GM12865 (cell line): Measurements from ENCODE around the gene SH3TC2.

Source experiments
- DNase-seq: peaks from one replicate; pipeline ENCODE4 v3.0.0; 2010; ENCODE audit warnings: low read depth
- H3K4me3 ChIP-seq: 2 replicates; pipeline ENCODE4 v1.5.1; 2011; ENCODE audit warnings: mild to moderate bottlenecking, low read depth, low read length, control low read depth
- TF ChIP-seq, protein P1 (sequence below): IDR thresholded peaks from 2 replicates; pipeline ENCODE4 v1.5.1; 2011; ENCODE audit warnings: low read length, control low read depth, low read depth, inconsistent platforms; ENCODE audit not compliant: insufficient read depth; ENCODE audit errors: missing control alignments

Gene SH3TC2

GRCh38 chr5:149073213-149073612 is 10.4 kb upstream of the SH3TC2 start:
- TF ChIP-seq, protein P1, sequence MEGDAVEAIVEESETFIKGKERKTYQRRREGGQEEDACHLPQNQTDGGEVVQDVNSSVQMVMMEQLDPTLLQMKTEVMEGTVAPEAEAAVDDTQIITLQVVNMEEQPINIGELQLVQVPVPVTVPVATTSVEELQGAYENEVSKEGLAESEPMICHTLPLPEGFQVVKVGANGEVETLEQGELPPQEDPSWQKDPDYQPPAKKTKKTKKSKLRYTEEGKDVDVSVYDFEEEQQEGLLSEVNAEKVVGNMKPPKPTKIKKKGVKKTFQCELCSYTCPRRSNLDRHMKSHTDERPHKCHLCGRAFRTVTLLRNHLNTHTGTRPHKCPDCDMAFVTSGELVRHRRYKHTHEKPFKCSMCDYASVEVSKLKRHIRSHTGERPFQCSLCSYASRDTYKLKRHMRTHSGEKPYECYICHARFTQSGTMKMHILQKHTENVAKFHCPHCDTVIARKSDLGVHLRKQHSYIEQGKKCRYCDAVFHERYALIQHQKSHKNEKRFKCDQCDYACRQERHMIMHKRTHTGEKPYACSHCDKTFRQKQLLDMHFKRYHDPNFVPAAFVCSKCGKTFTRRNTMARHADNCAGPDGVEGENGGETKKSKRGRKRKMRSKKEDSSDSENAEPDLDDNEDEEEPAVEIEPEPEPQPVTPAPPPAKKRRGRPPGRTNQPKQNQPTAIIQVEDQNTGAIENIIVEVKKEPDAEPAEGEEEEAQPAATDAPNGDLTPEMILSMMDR = no peak
- no peak for DNase-seq
- no peak overlapping the region for H3K4me3 ChIP-seq

DNA sequence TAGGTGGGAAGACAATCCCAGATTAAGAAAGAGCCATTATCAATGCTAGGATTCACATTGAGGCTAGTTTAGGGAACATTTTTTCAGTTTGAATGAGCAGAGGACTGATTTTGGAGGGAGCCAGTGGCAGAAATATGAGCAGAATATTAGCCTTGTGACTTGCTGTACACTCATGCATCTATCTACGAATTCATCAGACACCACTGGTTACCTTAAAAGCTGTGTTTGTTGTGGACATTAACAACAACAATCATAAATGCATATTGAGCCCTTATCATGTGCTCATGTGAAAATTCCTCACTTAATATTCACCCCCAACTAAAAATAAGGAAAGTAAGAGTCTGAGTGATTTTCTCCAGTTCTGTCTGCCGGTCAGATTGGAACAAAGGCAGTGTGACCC is 9.9 kb upstream of the SH3TC2 start:
- no peak for DNase-seq
- H3K4me3 ChIP-seq = no peak overlapping the region
- TF ChIP-seq, protein P1 = no peak

GRCh38 chr5:149072376-149072775 is 9.5 kb upstream of the SH3TC2 start:
- no peak overlapping the region for H3K4me3 ChIP-seq
- TF ChIP-seq, protein P1 = no peak
- no peak for DNase-seq

DNA sequence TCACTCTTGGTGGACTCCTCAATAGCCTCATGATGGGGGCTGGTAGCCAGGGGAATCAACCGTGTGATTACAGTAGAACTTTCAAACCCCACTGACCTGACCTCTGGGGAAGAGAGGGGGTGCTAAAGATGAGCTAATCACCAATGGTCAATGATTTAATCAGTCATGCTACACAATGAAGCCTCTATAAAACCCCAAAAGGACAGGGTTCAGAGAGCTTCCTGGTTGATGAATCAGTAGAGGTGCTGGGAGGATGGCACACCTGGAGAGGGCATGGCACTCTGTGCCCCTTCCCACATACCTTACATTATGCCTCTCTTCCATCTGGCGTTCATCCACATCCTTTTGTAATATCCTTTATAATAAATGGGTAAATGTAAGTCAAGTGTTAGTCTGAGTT is 8.9 kb upstream of the SH3TC2 start:
- H3K4me3 ChIP-seq = no peak overlapping the region
- TF ChIP-seq, protein P1 = no peak
- no peak for DNase-seq

GRCh38 chr5:149071216-149071615 is 8.4 kb upstream of the SH3TC2 start:
- no peak for DNase-seq
- TF ChIP-seq, protein P1 = no peak
- no peak overlapping the region for H3K4me3 ChIP-seq

DNA sequence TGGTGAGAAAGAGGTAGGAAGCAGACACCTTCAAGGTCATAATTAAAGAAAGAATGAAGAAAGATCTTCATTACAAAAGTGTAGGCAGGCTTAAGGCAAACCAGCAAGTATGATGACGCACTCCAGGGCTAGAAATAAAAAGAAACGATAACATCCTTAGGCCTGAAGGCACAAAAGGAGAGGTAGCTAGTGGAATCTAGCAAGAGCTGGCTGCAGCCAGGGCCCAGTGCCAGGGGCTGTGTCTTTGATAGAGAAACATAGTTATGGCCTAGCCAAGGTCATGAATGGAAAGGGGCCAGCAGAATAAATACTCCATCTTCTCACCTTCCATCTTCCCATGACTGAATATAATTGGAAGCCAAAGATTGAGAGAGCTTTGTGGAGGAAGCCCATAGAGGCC is 6.8 kb upstream of the SH3TC2 start:
- TF ChIP-seq, protein P1 = no peak
- H3K4me3 ChIP-seq = no peak overlapping the region
- DNase-seq = no peak

DNA sequence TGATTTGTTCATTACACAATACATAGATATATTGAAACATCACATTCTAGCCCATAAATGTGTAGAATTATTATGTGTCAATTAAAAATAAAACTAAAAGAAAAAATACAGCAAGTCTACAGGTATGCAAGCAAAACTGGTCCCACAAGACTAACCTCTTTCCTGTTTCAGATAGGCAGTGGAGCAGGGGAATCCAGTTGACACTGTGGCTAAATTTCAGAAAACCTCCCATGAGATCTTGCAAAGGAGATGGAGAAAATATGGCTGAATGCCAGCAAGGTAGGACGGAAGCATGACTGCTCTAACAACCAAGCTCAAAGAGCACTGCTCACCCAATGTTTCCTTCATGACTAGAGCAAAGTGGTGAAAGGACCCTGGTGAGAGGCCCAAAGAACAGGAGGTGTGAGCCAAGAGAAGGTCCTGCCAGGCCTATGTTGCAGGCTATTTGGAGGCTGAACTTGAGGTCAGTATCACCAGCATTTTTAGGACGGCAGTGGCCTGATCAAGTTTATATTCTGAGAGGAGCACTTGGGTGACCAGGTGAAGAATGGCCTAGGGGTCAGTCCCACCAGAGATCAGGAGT is 1.1 kb upstream of the SH3TC2 start:
- TF ChIP-seq, protein P1 = no peak
- no peak for DNase-seq
- H3K4me3 ChIP-seq = no peak overlapping the region
